ENCODE data around the gene OSTC.
"Not testable (repeated sequence)": the region's sequence is repeated elsewhere in the genome, so short reads cannot be mapped to it uniquely, and the experiment has no call there.

Gene OSTC

GRCh38 chr4:108702960-108703359, 52.6 kb downstream of the OSTC start:
- H3K4me3 ChIP-seq (ENCODE audit: insufficient read length, low read depth), result no peak overlapping the region
- DNase-seq (ENCODE audit: low read depth, low spot score), result no peak

GRCh38 chr4:108703370-108703769, 53.0 kb downstream of the OSTC start:
- Histone ChIP-seq H3K36me3 (ENCODE audit: insufficient read depth, insufficient read length, low read length) (no peaks in the 10 kb centered on the region), H3K9me3 (ENCODE audit: insufficient read depth, low read length) (no peaks in the 10 kb centered on the region), H3K27me3 (ENCODE audit: insufficient read depth, insufficient read length) (no peaks in the 10 kb centered on the region), H3K4me1 (ENCODE audit: insufficient read depth, insufficient read length) (no peaks in the 10 kb centered on the region), H3K4me3 (ENCODE audit: insufficient read length, low read depth) (no peak overlapping the region), H3K9ac (ENCODE audit: insufficient read length, low read depth) (no peak overlapping the region)
- no peak for TF ChIP-seq YY1 (IDR thresholded peaks at IDR 0.05; ENCODE audit: insufficient read depth, insufficient read length)
- TF ChIP-seq SUZ12 (IDR thresholded peaks at IDR 0.05; ENCODE audit: extremely low read depth, insufficient read depth, insufficient read length), result no peak
- TF ChIP-seq ZNF274 (IDR thresholded peaks at IDR 0.05; ENCODE audit: low read depth, low read length), result no peak
- DNase-seq (ENCODE audit: low read depth, low spot score), result no peak

More at GRCh38 chr4:108702960-108703359, 52.6 kb downstream of the OSTC start:
- H3K27me3 ChIP-seq (ENCODE audit: insufficient read depth, insufficient read length), result no peaks in the 10 kb centered on the region
- TF ChIP-seq SUZ12 (IDR thresholded peaks at IDR 0.05; ENCODE audit: extremely low read depth, insufficient read depth, insufficient read length) (no peak), YY1 (IDR thresholded peaks at IDR 0.05; ENCODE audit: insufficient read depth, insufficient read length) (no peak), ZNF274 (IDR thresholded peaks at IDR 0.05; ENCODE audit: low read depth, low read length) (no peak)
- H3K9ac ChIP-seq (ENCODE audit: insufficient read length, low read depth), result no peak overlapping the region
- H3K9me3 ChIP-seq (ENCODE audit: insufficient read depth, low read length), result no peaks in the 10 kb centered on the region
- no peaks in the 10 kb centered on the region for H3K36me3 ChIP-seq (ENCODE audit: insufficient read depth, insufficient read length, low read length)
- H3K4me1 ChIP-seq (ENCODE audit: insufficient read depth, insufficient read length), result no peaks in the 10 kb centered on the region

- no peaks in the 10 kb centered on the region for H3K27me3 ChIP-seq (ENCODE audit: insufficient read depth, insufficient read length)
- no peak overlapping the region for H3K4me3 ChIP-seq (ENCODE audit: insufficient read length, low read depth)
- no peaks in the 10 kb centered on the region for H3K4me1 ChIP-seq (ENCODE audit: insufficient read depth, insufficient read length)
- no peaks in the 10 kb centered on the region for H3K9me3 ChIP-seq (ENCODE audit: insufficient read depth, low read length)
- no peak for TF ChIP-seq SUZ12 (IDR thresholded peaks at IDR 0.05; ENCODE audit: extremely low read depth, insufficient read depth, insufficient read length)
- TF ChIP-seq YY1 (IDR thresholded peaks at IDR 0.05; ENCODE audit: insufficient read depth, insufficient read length), result no peak
- no peak for TF ChIP-seq ZNF274 (IDR thresholded peaks at IDR 0.05; ENCODE audit: low read depth, low read length)
- no peak for DNase-seq (ENCODE audit: low read depth, low spot score)
- H3K9ac ChIP-seq (ENCODE audit: insufficient read length, low read depth), result no peak overlapping the region
- no peaks in the 10 kb centered on the region for H3K36me3 ChIP-seq (ENCODE audit: insufficient read depth, insufficient read length, low read length)
Observed at GRCh38 chr4:108703966-108704365, 53.6 kb downstream of the OSTC start.

- Histone ChIP-seq H3K4me3 (ENCODE audit: insufficient read length, low read depth) (no peak overlapping the region), H3K36me3 (ENCODE audit: insufficient read depth, insufficient read length, low read length) (no peaks in the 10 kb centered on the region), H3K9me3 (ENCODE audit: insufficient read depth, low read length) (no peaks in the 10 kb centered on the region), H3K27me3 (ENCODE audit: insufficient read depth, insufficient read length) (no peaks in the 10 kb centered on the region), H3K4me1 (ENCODE audit: insufficient read depth, insufficient read length) (no peaks in the 10 kb centered on the region), H3K9ac (ENCODE audit: insufficient read length, low read depth) (no peak overlapping the region)
- no peak for DNase-seq (ENCODE audit: low read depth, low spot score)
- no peak for TF ChIP-seq SUZ12 (IDR thresholded peaks at IDR 0.05; ENCODE audit: extremely low read depth, insufficient read depth, insufficient read length)
- TF ChIP-seq YY1 (IDR thresholded peaks at IDR 0.05; ENCODE audit: insufficient read depth, insufficient read length), result no peak
- TF ChIP-seq ZNF274 (IDR thresholded peaks at IDR 0.05; ENCODE audit: low read depth, low read length), result no peak
Observed at GRCh38 chr4:108706289-108706688, 55.9 kb downstream of the OSTC start.

- TF ChIP-seq SUZ12 (IDR thresholded peaks at IDR 0.05; ENCODE audit: extremely low read depth, insufficient read depth, insufficient read length) (no peak), YY1 (IDR thresholded peaks at IDR 0.05; ENCODE audit: insufficient read depth, insufficient read length) (no peak), ZNF274 (IDR thresholded peaks at IDR 0.05; ENCODE audit: low read depth, low read length) (no peak)
- H3K36me3 ChIP-seq (ENCODE audit: insufficient read depth, insufficient read length, low read length), result no peaks in the 10 kb centered on the region
- H3K9me3 ChIP-seq (ENCODE audit: insufficient read depth, low read length), result no peaks in the 10 kb centered on the region
- no peak overlapping the region for H3K9ac ChIP-seq (ENCODE audit: insufficient read length, low read depth)
- no peak overlapping the region for H3K4me3 ChIP-seq (ENCODE audit: insufficient read length, low read depth)
- no peak for DNase-seq (ENCODE audit: low read depth, low spot score)
- no peaks in the 10 kb centered on the region for H3K27me3 ChIP-seq (ENCODE audit: insufficient read depth, insufficient read length)
- no peaks in the 10 kb centered on the region for H3K4me1 ChIP-seq (ENCODE audit: insufficient read depth, insufficient read length)
Observed at GRCh38 chr4:108709234-108709633, 58.8 kb downstream of the OSTC start.

GRCh38 chr4:108709722-108710121, 59.3 kb downstream of the OSTC start:
- DNase-seq (ENCODE audit: low read depth, low spot score), result no peak
- Histone ChIP-seq H3K9ac (ENCODE audit: insufficient read length, low read depth) (no peak overlapping the region), H3K4me3 (ENCODE audit: insufficient read length, low read depth) (no peak overlapping the region), H3K4me1 (ENCODE audit: insufficient read depth, insufficient read length) (no peaks in the 10 kb centered on the region), H3K9me3 (ENCODE audit: insufficient read depth, low read length) (no peaks in the 10 kb centered on the region), H3K36me3 (ENCODE audit: insufficient read depth, insufficient read length, low read length) (no peaks in the 10 kb centered on the region), H3K27me3 (ENCODE audit: insufficient read depth, insufficient read length) (no peaks in the 10 kb centered on the region)
- no peak for TF ChIP-seq SUZ12 (IDR thresholded peaks at IDR 0.05; ENCODE audit: extremely low read depth, insufficient read depth, insufficient read length)
- TF ChIP-seq YY1 (IDR thresholded peaks at IDR 0.05; ENCODE audit: insufficient read depth, insufficient read length), result no peak
- TF ChIP-seq ZNF274 (IDR thresholded peaks at IDR 0.05; ENCODE audit: low read depth, low read length), result no peak

GRCh38 chr4:108710578-108710977, 60.2 kb downstream of the OSTC start:
- H3K36me3 ChIP-seq (ENCODE audit: insufficient read depth, insufficient read length, low read length); H3K27me3 ChIP-seq (ENCODE audit: insufficient read depth, insufficient read length); H3K4me1 ChIP-seq (ENCODE audit: insufficient read depth, insufficient read length); H3K9ac ChIP-seq (ENCODE audit: insufficient read length, low read depth); H3K9me3 ChIP-seq (ENCODE audit: insufficient read depth, low read length); DNase-seq (ENCODE audit: low read depth, low spot score); H3K4me3 ChIP-seq (ENCODE audit: insufficient read length, low read depth): not testable (repeated sequence)

- Histone ChIP-seq H3K36me3 (ENCODE audit: insufficient read depth, insufficient read length, low read length) (no peaks in the 10 kb centered on the region), H3K27me3 (ENCODE audit: insufficient read depth, insufficient read length) (no peaks in the 10 kb centered on the region), H3K9ac (ENCODE audit: insufficient read length, low read depth) (no peak overlapping the region), H3K4me1 (ENCODE audit: insufficient read depth, insufficient read length) (no peaks in the 10 kb centered on the region), H3K4me3 (ENCODE audit: insufficient read length, low read depth) (no peak overlapping the region), H3K9me3 (ENCODE audit: insufficient read depth, low read length) (no peaks in the 10 kb centered on the region)
- DNase-seq (ENCODE audit: low read depth, low spot score), result no peak
- TF ChIP-seq YY1 (IDR thresholded peaks at IDR 0.05; ENCODE audit: insufficient read depth, insufficient read length), result no peak
- TF ChIP-seq ZNF274 (IDR thresholded peaks at IDR 0.05; ENCODE audit: low read depth, low read length), result no peak
- TF ChIP-seq SUZ12 (IDR thresholded peaks at IDR 0.05; ENCODE audit: extremely low read depth, insufficient read depth, insufficient read length), result no peak
Observed at GRCh38 chr4:108714880-108715279, 64.5 kb downstream of the OSTC start.

All from NT2/D1 (cell line).